ENCODE measurements around the gene QRICH2. TPM values are rescaled to one million over a fixed set of nuclear protein-coding genes. Genes with fewer than 3 reads are reported as not detected.

QRICH2 gene
- total and polyA plus RNA-seq, 9 of the 15 experiments (the other 6 are each of a cell fraction or from before 2014, with no cell fraction given), result 0.03 to 1.6 (median 0.81) TPM

DNA sequence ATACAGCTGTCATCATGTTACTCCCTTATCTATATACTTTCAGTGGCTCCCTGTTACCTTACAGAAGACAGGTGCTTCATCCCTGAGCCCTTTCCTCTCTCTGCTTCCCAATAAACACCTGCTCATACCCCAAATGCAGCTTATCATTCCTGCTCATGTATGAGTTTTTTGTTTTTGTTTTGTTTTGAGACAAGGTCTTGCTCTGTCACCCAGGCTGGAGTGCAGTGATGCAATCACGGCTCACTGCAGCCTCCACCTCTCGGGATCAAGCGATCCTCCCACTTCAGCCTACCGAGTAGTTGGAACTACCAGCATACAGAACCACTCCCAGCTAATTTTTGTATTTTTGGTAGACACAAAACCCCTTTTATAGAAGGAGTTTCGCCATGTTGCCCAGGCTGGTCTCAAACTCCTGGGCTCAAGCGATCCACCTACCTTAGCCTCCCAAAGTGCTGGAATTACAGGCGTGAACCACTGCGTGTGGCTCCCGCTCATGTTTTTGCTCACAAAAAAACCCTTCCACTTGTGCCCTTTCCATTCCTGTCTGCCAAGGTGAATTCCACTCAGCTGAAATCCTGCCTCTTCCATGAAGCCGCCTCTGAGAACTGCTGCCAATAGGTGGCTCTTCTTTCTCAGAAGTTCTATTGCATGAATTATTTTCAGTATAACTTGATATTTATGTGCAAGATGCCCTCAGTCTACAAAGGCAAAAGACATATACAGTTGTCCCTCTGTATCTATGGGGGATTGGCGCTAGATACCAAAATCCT lies 59.9 kb downstream of the QRICH2 start (continued):
- TF ChIP-seq LEF1 (IDR thresholded peaks at IDR 0.05) (peak; percentile 49; the same call in 1 of the 2 replicates), TRIM24 (IDR thresholded peaks at IDR 0.05) (peak; percentile 36 to 52; a peak in 3 of 4 replicates)

DNA sequence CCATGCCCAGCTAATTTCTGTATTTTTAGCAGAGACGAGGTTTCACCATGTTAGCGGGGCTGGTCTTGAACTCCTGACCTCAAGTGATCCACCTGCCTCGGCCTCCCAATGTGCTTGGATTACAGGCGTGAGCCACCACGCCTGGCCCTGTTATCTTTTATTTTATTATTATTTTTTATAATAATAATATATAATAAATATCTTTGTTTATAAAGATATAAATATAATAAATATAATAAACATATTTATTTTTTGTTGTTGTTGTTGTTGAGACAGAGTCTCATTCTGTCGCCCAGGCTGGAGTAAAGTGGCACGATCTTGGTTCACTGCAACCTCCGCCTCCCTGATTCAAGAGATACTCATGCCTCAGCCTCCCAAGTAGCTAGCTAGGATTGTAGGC lies 60.8 kb downstream of the QRICH2 start:
- Histone ChIP-seq H3K4me3 (no peak overlapping the region), H4K20me1 (replicated peaks; ENCODE audit: control insufficient read depth, insufficient read depth, low read length) (no peaks in the 10 kb centered on the region), H3K9ac (ENCODE audit: insufficient read depth in 1 of 2, low read depth in 2 of 2, low read length in 2 of 2) (no peak overlapping the region), H3K4me2 (ENCODE audit: insufficient read depth, low read length) (no peak overlapping the region), H3K4me1 (replicated peaks in 1 of 2; ENCODE audit: control insufficient read depth in 2 of 2, insufficient read depth in 2 of 2, low read length in 2 of 2) (peaks cover 14 to 22% of the 10 kb centered on the region in 2 experiments; a peak in 4 of 5 replicates), H3K27me3 (ENCODE audit: control insufficient read depth in 2 of 2, insufficient read depth in 2 of 2, low read length in 2 of 2) (no peaks in the 10 kb centered on the region), H3K79me2 (ENCODE audit: control insufficient read depth, insufficient read depth, low read length) (peaks cover under 1% of the 10 kb centered on the region; the same call in 1 of the 3 replicates), H3K9me3 (replicated peaks; ENCODE audit: control insufficient read depth, insufficient read depth, low read depth, low read length) (no peaks in the 10 kb centered on the region), H3K27ac (ENCODE audit: extremely low read depth, low read depth, low read length) (no peak overlapping the region), H2AFZ (ENCODE audit: low read depth, low read length) (no peak overlapping the region), H3K36me3 (ENCODE audit: control insufficient read depth, insufficient read depth, low read length) (no peaks in the 10 kb centered on the region), H3K9me1 (ENCODE audit: control insufficient read depth, insufficient read depth, low read length) (no peaks in the 10 kb centered on the region)
- no peak for FAIRE-seq
- 84% methylated on average over 8 of the region's 8 CpGs for WGBS (ENCODE audit: insufficient coverage, low coverage, missing lambda C conversion rate)
- TF ChIP-seq, protein P1, sequence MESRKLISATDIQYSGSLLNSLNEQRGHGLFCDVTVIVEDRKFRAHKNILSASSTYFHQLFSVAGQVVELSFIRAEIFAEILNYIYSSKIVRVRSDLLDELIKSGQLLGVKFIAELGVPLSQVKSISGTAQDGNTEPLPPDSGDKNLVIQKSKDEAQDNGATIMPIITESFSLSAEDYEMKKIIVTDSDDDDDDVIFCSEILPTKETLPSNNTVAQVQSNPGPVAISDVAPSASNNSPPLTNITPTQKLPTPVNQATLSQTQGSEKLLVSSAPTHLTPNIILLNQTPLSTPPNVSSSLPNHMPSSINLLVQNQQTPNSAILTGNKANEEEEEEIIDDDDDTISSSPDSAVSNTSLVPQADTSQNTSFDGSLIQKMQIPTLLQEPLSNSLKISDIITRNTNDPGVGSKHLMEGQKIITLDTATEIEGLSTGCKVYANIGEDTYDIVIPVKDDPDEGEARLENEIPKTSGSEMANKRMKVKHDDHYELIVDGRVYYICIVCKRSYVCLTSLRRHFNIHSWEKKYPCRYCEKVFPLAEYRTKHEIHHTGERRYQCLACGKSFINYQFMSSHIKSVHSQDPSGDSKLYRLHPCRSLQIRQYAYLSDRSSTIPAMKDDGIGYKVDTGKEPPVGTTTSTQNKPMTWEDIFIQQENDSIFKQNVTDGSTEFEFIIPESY (CRISPR knock-in tag; IDR thresholded peaks at IDR 0.05), result 0 out of 2 replicates have a peak, but pooled peaks have one; percentile 16
- TF ChIP-seq KHSRP (IDR thresholded peaks at IDR 0.05), result no peak
- no peak for TF ChIP-seq MAZ (CRISPR knock-in tag; conservative IDR thresholded peaks at IDR 0.05 in 1 of 2, IDR thresholded peaks at IDR 0.05 in 1 of 2)
- no peak for TF ChIP-seq POLR2G (IDR thresholded peaks at IDR 0.05; ENCODE audit: low read depth, low read length)
- no peak for ATAC-seq
- in situ Hi-C loops (cut with MboI), result no loop called here
- ChIA-PET POLR2A (interaction anchor here (0.8 to 17.8 kb wide), 6 partner anchors 9 to 40 kb away, joined by 3 to 227 read pairs (median 3); partner anchors contain the start of gene UBALD2), CTCF (ENCODE audit: low intra/inter-chr PET ratio) (no interaction called here)
- no TSS peak for BruUV-seq (replicated peaks)
- DNase-seq (ENCODE audit: extremely low read depth in 1 of 4, low spot score in 3 of 4), result no peak
- intact Hi-C loops (cut with micrococcal nuclease), result no loop called here

Data from K562 (cell line).